GM18505 (cell line): Measurements from ENCODE around the gene KRTAP2-4.

Experiments
- ATAC-seq: cut with Tn5 transposase; IDR thresholded peaks from one replicate; pipeline ENCODE4 v1.9.1; 2021; ENCODE audit not compliant: unreplicated experiment
- POLR2A ChIP-seq: IDR thresholded peaks from 4 replicates; pipeline ENCODE4 v1.6.1; 2011; ENCODE audit warnings: borderline replicate concordance; ENCODE audit not compliant: insufficient read depth, insufficient read length; ENCODE audit errors: extremely low read depth

Gene KRTAP2-4

DNA sequence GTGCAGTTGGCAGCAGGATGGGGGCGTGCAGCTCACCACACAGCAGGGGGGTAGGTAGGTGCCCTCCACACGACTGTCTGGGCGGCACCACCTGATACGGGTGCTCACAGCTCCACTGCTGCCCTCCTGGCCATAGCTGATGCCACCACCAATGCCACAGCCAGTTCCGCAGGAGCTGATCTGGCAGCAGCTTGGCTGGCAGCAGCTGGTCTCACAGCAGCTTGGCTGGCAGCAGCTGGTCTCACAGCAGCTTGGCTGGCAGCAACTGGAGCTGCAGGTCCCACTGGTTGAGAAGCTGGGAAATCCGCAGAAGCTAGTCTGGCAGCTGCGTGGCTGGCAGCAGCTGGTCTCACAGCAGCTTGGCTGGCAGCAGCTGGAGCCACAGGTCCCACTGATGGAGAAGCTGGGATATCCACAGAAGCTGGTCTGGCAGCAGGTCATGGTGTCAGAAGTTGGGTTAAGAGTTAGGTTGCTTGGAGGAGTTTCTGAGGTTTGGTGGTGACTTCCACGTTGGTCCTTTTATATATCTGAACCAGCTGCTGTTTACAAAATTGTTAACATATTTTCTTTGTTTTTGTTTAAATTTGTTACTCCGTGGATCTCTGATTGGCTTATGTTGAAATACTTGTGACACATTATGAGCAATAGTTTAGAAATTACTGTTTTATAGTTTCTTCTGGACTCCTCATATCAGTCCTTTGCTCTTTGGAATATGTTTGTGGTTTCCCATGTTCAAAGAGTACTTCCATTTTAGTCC lies 38.8 kb downstream of the KRTAP2-4 start, which contains the start of gene KRTAP1-5:
Gene KRTAP1-5 (minus strand): TSS at position 494 of the 757 bp plus-strand sequence. CDS start 53 bp downstream, at position 441.
- TF ChIP-seq POLR2A = no peak
- no peak for ATAC-seq

DNA sequence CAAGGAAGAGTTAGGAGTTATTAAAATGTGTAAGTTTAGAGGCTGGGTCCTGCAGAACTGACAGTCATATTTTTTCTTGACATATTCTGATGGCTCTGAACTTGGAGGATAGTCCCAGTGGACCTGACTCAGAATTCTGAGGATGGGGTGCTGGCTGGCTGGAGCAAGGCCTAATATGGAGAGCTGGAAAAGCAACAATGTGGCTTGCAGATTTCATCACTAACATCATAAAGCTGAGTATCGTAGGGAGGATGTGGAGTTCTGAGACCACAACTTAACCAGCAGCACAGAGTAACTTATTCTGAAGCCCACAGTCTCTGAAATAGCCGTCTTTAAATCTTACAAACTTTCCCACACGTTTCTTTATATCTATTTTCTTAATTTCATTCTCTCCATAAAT lies 41.0 kb downstream of the KRTAP2-4 start:
- ATAC-seq = no peak
- no peak for TF ChIP-seq POLR2A

DNA sequence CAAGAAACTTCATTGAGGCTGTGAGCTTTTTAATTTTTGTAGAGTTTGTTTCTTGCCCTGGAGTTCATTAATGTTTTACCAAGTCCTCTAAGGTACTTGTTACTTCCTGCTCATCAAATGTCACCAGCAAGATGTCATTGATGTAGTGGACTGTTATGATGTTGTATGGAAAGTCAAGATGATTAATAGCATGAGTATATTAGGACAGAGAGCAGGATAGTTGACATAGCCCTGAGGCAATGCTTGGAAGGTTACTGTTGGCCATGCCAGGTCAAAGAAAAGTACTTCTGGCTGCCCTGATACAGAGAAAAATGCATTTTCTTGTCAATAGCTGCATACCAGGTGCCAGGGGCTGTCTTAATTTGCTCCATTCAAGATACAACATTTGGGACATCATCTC lies 45.3 kb downstream of the KRTAP2-4 start:
- TF ChIP-seq POLR2A = no peak
- ATAC-seq = no peak

DNA sequence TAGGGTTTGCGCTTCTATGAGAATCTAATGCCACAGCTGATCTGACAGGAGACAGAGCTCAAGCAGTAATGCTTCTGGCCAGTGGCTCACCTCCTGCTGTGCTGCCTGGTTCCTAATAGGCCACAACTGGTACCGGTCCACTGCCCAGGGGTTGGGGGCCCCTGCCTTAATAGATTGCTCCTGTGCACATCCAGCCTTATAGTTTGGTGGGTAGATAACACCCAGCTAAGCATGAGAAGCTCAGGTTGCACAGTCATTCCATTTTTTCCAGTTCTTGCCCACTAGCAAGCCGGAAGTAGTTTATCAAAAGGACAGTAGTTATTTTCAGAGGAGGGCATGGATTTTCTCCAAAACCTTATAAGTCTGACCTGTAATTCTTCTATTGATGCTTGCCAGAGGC lies 46.3 kb downstream of the KRTAP2-4 start:
- no peak for TF ChIP-seq POLR2A
- ATAC-seq = no peak

DNA sequence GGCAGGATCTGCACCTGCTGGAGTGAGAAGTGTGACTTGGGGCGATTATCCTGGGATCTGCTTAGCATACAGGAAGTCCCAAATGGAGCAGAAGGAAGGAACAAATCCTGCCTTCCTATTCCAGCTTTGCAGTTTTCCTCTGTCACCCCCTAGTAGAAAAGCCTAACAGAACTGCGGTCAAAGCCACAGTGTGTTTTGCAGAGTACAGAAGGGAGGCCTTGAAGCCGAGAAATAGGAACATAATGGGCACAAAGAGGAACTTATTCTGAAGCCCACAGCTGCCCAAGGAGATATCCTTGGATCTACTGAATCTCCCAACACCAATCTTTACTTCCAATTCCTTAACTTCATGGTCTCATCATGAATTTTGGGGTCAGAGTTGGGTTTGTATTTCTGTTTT lies 47.1 kb downstream of the KRTAP2-4 start:
- no peak for ATAC-seq
- no peak for TF ChIP-seq POLR2A

DNA sequence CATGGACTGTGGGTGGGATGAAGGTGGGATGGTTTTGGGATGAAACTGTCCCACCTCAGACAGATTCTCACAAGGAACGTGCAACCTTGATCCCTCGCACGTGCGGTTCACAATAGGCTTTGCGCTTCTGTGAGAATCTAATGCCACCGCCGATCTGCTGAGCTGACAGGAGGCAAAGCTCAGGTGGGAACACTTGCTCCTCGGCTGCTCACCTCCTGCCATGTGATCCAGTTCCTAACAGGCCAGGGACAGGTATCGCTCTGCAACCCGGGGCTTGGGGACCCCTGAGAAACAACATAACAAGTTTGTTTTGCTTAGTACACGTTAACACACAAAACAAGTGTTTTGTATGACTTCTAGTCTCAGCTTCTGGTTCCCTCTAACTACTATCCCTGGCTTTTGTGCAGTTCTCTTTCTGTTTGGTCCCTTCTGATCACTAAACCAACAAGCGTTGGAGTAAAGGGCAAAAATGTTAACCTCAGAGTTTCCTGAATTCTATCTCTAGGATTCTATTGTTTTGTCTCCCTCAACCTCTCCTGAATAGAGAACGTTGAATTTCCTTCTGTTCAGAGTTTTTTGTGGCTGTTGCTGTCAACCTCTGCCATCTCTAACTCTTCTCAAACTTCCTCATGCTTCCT lies 49.0 kb downstream of the KRTAP2-4 start:
- no peak for TF ChIP-seq POLR2A
- ATAC-seq = no peak

DNA sequence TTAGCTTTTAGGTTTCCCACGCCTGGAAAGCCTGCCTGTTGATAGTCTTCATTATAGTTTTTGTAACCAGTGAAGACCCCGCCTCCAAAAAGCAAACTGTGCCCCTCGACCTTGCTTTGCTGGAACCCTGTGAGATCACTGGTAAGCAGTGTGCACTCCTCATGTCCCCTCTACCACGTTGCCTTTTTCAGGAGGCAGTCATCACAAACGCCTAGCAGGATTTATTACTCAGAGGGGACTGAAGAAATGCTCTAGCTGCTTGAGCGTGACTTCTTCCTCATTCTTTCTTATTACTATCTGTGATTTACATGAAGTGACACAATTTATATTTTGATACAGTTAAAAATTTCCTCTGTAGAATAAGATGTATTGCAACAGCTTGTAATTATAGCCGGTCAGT lies 50.2 kb downstream of the KRTAP2-4 start:
- no peak for ATAC-seq
- no peak for TF ChIP-seq POLR2A
